Stimulated activated CD4-positive, alpha-beta T cell treated with anti-CD3 and anti-CD28 coated beads, Interleukin-15, amount 100 ng/mL, for 1 hour (primary cell): ENCODE results near the gene FRMD4A.

Experiments
- DNase-seq, 2 donors: peaks; one replicate each; pipeline ENCODE4 v3.0.0-alpha.2; 2020; ENCODE audit warnings: low read depth in 1 of 2, low spot score in 1 of 2

FRMD4A gene

DNA sequence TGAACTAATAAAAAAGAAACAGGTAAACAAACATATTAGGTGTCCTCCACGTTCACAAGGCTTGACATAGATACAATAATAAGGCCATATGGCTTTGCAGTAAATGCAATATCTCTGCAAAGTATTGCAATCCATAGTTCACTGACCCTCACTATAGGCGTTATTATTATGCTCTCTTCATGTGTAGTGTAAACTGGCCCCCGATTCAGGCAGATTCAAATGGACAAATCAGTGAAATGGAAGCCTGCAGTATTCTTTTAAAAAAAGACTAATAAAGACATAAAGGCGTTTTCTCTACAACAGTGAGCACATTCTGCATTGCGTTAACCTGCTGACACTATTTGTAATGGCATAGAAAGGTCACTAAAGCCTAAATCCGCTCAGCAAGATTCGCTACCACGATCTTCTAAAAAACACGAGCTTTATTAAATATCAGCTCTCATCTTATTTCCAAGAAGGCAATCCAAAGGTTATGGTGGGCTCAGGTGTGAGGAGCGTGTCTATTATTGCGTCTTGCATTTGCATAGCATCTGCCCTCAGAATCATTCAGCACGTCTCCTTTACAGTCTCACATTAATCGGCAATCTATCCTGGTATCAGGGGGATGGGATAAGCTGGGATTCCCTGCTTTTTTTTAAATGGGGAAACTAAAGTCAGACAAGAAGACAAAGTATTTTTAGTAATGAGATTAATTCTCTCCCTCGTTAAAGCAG is 36.2 kb downstream of the FRMD4A start:
- DNase-seq = no peak

GRCh38 chr10:14293526-14293925 is 37.2 kb downstream of the FRMD4A start:
- DNase-seq = no peak

- no peak for DNase-seq
These were observed 39.4 kb downstream of the FRMD4A start for GRCh38 chr10:14291296-14291695.

GRCh38 chr10:14285941-14286560 is 44.7 kb downstream of the FRMD4A start:
- DNase-seq = no peak

GRCh38 chr10:14282276-14282675 is 48.4 kb downstream of the FRMD4A start:
- DNase-seq = no peak

DNA sequence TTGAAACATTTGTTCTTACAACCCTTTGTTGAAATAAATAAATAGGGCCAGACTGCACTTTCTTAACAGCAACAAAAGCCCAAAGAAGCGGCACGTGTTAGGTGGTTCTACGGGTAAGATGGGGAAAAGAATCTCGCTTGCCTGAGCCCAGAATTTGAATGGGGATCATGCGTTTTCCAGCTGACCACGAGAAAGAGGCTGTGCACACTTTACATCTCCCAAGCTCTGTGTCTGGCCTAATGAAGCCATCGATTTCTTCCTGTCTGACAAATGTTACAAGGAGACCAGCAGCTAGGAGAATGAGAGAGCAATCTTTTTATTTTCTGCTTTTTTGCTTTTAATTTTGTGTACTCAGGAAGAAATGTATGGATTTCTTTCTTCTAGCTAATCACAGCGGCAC is 52.2 kb downstream of the FRMD4A start:
- no peak for DNase-seq

DNA sequence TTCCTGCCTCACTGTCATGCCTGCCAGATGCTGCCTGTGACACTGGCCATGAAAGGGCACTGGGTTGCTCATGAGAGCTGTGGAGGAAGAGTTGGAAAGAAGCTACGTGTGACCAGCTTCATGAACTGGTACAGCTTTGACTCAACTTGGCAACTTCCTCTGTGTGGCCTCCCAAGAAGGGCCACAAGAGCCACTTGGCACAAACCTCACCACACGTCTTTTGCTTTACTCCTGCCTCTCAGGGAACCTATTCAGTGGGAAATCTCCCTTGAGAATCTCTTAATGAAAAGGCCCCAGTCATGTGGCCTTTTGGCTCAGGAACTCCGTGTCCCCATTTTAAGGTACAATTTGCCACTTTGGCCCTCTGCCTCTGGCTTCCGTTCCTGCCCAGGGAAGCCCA is 54.5 kb downstream of the FRMD4A start:
- no peak for DNase-seq

GRCh38 chr10:14271621-14272020 is 59.1 kb downstream of the FRMD4A start:
- DNase-seq = no peak

- no peak for DNase-seq
These were observed 60.4 kb downstream of the FRMD4A start for GRCh38 chr10:14270370-14270769.

GRCh38 chr10:14265709-14266108 is 65.0 kb downstream of the FRMD4A start:
- DNase-seq = no peak

- no peak for DNase-seq
These were observed 67.8 kb downstream of the FRMD4A start for GRCh38 chr10:14262836-14263425.

GRCh38 chr10:14261336-14261735 is 69.4 kb downstream of the FRMD4A start:
- DNase-seq = no peak

- no peak for DNase-seq
These were observed 70.8 kb downstream of the FRMD4A start for GRCh38 chr10:14259696-14260566.

DNA sequence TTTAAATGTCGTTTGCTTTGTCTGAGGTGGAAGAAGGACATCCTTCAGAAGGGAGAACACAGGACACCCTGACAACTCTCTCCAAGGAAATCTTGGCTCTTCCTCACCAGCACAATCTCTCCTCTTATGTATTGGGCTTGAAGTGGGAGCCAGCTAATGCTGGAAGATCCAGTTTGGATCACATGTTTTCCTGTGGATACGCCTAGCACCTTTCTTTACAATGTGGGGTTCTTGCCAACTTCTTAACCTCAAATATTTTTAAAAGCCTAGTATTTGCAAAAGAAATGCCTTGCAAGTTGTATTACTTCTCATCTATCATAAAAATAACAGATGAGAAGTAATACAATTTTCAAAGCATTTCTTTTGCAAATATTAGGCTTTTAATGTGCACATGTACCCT is 76.4 kb downstream of the FRMD4A start:
- DNase-seq = no peak

DNA sequence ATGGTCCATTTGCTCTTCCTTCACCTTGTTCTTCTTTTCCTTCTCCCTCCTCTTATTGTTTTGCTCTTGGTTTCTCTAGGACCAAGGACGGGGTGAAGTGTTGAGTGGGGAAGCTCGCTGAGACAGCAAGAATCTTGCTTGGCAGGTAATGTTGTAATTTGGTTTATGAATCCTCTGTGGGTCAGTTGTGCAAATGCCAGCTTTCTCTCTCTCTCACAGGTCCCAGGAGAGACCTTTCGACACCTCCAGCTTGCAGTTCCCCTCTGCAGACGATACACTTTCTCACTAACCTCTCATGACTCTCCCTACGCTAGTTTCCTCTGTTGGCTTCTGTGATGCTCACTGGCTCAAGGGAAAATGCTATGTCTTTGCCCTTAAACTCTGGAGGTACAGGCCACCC is 77.0 kb downstream of the FRMD4A start:
- DNase-seq = no peak

DNA sequence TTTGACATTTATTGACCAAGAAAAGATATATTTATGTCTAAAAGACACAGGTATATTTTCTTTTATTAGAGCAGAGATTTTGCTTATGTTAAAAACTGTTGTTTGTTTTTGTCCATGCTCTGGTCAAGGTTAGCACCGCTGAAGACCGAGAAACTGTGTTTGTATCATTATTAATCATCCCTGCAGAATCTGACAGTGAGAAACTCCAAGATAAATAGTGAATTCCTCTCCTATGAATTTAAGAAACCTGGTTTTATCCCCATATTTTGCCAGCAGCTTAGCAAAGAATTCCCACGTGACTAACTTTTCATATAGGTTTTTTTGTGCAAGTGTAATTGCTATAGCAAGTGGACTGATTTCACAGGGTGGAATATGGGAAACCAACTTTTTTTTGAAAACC is 77.6 kb downstream of the FRMD4A start:
- DNase-seq = no peak

- DNase-seq = no peak
These were observed 80.1 kb downstream of the FRMD4A start for GRCh38 chr10:14250496-14251076.

DNA sequence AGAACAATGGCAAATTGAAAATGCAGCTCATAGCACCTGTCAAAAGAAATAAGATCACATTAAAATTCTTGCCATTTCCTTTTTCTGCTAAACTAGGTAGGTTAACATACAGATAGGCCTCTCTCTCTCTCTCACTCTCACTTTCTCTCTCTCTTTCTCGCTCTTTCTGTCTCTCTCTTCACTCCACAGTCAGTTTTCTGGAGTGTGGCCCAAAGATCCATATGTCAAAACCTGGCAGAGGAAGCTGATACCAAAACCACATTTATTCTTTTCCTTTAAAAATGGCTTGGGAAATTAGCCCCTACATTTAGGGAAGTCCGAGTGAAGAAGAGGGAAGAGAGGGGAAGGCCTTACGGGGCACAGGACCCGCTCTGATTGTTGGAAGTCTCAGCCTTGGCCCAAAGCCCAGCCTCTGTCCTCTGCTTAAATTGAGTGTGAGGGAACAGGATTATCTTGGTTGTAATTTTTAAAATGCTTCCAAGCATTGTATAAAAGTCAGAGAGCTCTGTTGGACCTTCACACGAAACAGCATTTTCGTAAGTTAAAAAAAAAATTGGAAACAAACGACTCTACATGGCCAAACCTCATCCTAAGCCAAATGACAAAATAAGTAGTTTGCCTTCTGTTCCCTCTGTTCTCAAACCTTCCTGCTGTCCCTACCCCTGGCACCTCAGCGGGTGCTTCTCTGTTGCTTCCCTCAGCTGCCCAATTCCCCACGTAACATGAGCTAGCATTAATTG is 83.2 kb downstream of the FRMD4A start:
- DNase-seq = no peak

DNA sequence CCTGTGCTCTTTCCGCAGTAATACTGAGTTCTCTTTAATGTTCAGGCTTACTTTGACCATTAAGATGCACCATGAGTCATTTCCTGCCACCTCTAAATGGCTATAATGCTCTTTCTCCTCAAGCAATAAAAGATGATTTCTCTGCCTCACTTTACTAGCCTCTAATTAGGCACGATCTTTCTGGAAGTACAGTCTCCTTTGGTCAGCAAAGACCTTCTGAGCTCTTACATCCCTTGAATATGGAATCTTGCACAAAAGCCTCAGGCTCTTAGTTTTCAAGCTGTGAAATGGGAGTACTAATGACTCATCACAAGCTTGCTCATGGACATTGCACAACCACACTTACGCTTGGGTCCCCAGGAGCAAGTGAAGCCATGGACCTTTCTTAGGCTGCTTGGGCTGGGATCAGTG is 85.9 kb downstream of the FRMD4A start:
- DNase-seq = no peak

GRCh38 chr10:14244147-14244546 is 86.6 kb downstream of the FRMD4A start:
- DNase-seq = no peak

DNA sequence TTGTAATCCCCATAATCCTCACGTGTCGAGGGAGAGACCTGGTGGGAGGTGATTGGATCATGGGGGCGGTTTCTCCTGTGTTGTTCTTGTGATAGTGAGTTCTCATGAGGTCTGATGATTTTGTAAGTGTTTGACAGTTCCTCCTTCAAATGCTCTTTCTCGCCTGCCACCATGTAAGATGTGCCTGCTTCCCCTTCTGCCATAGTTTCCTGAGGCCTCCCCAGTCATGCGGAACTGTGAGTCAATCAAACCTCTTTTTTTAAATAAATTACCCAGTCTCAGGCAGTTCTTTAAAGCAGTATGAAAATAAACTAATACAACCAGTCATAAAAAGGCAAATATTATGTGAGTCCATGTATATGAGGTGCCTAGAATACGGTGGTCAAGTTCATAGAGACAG is 87.5 kb downstream of the FRMD4A start:
- DNase-seq = no peak
